OCI-LY7 (cell line): Measurements from ENCODE around the gene AGMAT. TPM values are rescaled to one million over a fixed set of nuclear protein-coding genes. Genes with fewer than 3 reads are reported as not detected.

Experiments
- BruUV-seq: library from RNA; stranded (reverse); fragments of 400-500 nt; replicated peaks from 2 replicates; lab custom pipeline; 2021; lab: Mats Ljungman, UMichigan
- CTCF ChIA-PET: fragments of 300-600 bp; sonication (Branson Sonifier 250); formaldehyde crosslinking; loops from one replicate; lab custom pipeline; 2022; ENCODE audit warnings: antibody characterized with exemption; ENCODE audit not compliant: unreplicated experiment; lab: Charles Lee
- POLR2A ChIA-PET: fragments of 300-600 bp; sonication (Branson Sonifier 250); formaldehyde crosslinking; loops from one replicate; lab custom pipeline; 2022; ENCODE audit warnings: antibody characterized with exemption; lab: Charles Lee
- DNase-seq: peaks from one replicate; pipeline ENCODE4 v3.0.0-alpha.2; 2015; ENCODE audit warnings: low spot score
- H2AFZ ChIP-seq: fragments of 200-600 bp; sonication (generic), shearing (Covaris generic); 2 replicates; pipeline ENCODE4 v1.6.1; 2014; ENCODE audit warnings: mild to moderate bottlenecking, antibody characterized with exemption, low read length, moderate library complexity
- H3K27ac ChIP-seq: fragments of 200-600 bp; sonication (generic); 2 replicates; pipeline ENCODE4 v1.5.1; 2014; ENCODE audit warnings: mixed run types, low read depth, mild to moderate bottlenecking, moderate library complexity, low read length, inconsistent platforms; ENCODE audit not compliant: poor library complexity, severe bottlenecking
- H3K36me3 ChIP-seq: fragments of 200-600 bp; sonication (generic); 2 replicates; pipeline ENCODE4 v1.6.1; 2014; ENCODE audit warnings: mild to moderate bottlenecking, antibody characterized with exemption, low read length, moderate library complexity, mixed read lengths; ENCODE audit not compliant: insufficient read depth
- H3K4me1 ChIP-seq: fragments of 200-600 bp; sonication (generic); 2 replicates; pipeline ENCODE4 v1.5.1; 2014; ENCODE audit warnings: mild to moderate bottlenecking, low read length; ENCODE audit not compliant: insufficient read depth, poor library complexity, severe bottlenecking
- H3K4me2 ChIP-seq: fragments of 200-600 bp; sonication (generic); 2 replicates; pipeline ENCODE4 v1.6.1; 2014; ENCODE audit warnings: mild to moderate bottlenecking, low read length
- H3K4me3 ChIP-seq: fragments of 200-600 bp; sonication (generic); 2 replicates; pipeline ENCODE4 v1.5.1; 2014; ENCODE audit warnings: mild to moderate bottlenecking, low read depth, low read length; ENCODE audit not compliant: poor library complexity, severe bottlenecking
- H3K79me2 ChIP-seq: fragments of 200-600 bp; sonication (generic); 2 replicates; pipeline ENCODE4 v1.6.1; 2016; ENCODE audit warnings: low read depth, mild to moderate bottlenecking, low read length, moderate library complexity, mixed read lengths; ENCODE audit not compliant: insufficient read depth
- H3K9me2 ChIP-seq: fragments of 200-600 bp; sonication (generic); 2 replicates; pipeline ENCODE4 v1.6.1; 2016; ENCODE audit warnings: mild to moderate bottlenecking, low read length, mixed read lengths; ENCODE audit not compliant: insufficient read depth
- H3K9me3 ChIP-seq: fragments of 200-600 bp; sonication (generic); 2 replicates; pipeline ENCODE4 v1.6.1; 2014; ENCODE audit warnings: mild to moderate bottlenecking, mixed run types, low read length, mixed read lengths
- H4K20me1 ChIP-seq: fragments of 200-600 bp; sonication (generic); 2 replicates; pipeline ENCODE4 v1.6.1; 2014; ENCODE audit warnings: mild to moderate bottlenecking, antibody characterized with exemption, low read length, moderate library complexity, mixed read lengths; ENCODE audit not compliant: insufficient read depth
- EZH2phosphoT487 ChIP-seq: fragments of 200-600 bp; sonication (generic); IDR thresholded peaks from 2 replicates; pipeline ENCODE4 v1.6.1; 2018; ENCODE audit warnings: low read depth, borderline replicate concordance, mild to moderate bottlenecking, mixed run types, antibody characterized with exemption, low read length, moderate library complexity, mixed read lengths
- intact Hi-C: fragments of 100-400 bp; cut with micrococcal nuclease; formaldehyde crosslinking; loops from one replicate; pipeline ENCODE4 v1.10.0; 2022; ENCODE audit not compliant: unreplicated experiment
- total RNA-seq, 2 experiments: library from RNA; depleted of rRNA in 1 of 2; stranded (reverse); fragments of >200 nt in 1 of 2; shearing (Covaris generic) in 1 of 2; gene quantifications; 2 replicates each; pipeline ENCODE4 v1.2.3, GENCODE V29; 2014 to 2022
- TF ChIP-seq, protein P1 (sequence below): fragments of 200-600 bp; sonication (generic); conservative IDR thresholded peaks from 2 replicates; pipeline ENCODE4 v1.5.1; 2014; ENCODE audit warnings: mild to moderate bottlenecking, antibody characterized with exemption, low read length, moderate library complexity, mixed read lengths

The AGMAT gene
- total RNA-seq, 2 experiments from 2014 or later = 0.29 to 0.54 TPM

DNA sequence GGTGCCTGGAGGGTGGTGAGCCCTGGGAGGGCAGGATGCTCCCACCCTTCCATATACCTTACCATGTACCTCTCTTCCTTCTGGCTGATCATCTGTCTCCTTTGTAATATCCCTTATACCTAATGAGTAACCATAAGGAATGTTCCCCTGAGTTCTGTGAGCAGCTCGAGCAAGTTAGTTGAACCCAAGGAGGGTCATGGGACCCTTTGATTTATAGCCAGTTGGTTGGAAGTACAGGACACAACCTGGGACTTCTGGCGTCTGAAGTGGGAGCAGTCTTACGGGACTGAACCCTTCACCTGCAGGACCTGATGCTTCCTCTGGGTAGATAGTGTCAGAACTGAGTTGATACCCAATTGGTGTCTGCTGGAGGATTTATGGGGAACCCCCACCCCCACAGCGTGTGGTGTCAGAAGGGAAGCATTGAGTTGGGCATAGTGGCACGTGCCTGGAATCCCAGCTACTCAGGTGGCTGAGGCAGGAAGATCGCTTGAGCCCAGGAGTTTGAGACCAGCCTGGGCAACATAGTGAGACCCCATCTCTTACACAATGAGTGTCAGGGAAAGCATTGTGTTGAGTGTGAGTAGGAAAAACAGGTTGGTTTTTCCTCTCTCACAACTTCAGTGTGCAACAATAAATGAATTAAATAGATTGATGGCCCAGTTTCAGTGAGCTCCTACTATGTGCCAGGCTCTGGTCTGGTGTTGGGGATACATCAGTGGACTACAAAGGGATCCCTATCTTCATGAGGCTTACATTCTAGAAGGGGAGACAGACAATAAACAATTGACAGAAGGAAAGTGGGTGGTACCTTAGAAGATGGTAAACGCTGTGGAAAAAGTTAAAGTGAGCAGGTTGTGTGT lies 42.2 kb downstream of the AGMAT start:
- Histone ChIP-seq H3K4me2 (no peak overlapping the region), H3K9me3 (no peaks in the 10 kb centered on the region), H4K20me1 (no peaks in the 10 kb centered on the region), H3K36me3 (peaks cover 71% of the 10 kb centered on the region), H3K27ac (no peak overlapping the region), H2AFZ (no peak overlapping the region), H3K4me1 (no peaks in the 10 kb centered on the region), H3K9me2 (no peaks in the 10 kb centered on the region), H3K4me3 (no peak overlapping the region), H3K79me2 (no peaks in the 10 kb centered on the region)
- DNase-seq = no peak
- intact Hi-C loops = no loop called here
- POLR2A ChIA-PET = no interaction called here
- no peak for TF ChIP-seq EZH2phosphoT487
- TF ChIP-seq, protein P1, sequence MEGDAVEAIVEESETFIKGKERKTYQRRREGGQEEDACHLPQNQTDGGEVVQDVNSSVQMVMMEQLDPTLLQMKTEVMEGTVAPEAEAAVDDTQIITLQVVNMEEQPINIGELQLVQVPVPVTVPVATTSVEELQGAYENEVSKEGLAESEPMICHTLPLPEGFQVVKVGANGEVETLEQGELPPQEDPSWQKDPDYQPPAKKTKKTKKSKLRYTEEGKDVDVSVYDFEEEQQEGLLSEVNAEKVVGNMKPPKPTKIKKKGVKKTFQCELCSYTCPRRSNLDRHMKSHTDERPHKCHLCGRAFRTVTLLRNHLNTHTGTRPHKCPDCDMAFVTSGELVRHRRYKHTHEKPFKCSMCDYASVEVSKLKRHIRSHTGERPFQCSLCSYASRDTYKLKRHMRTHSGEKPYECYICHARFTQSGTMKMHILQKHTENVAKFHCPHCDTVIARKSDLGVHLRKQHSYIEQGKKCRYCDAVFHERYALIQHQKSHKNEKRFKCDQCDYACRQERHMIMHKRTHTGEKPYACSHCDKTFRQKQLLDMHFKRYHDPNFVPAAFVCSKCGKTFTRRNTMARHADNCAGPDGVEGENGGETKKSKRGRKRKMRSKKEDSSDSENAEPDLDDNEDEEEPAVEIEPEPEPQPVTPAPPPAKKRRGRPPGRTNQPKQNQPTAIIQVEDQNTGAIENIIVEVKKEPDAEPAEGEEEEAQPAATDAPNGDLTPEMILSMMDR = no peak
- CTCF ChIA-PET = no interaction called here
- BruUV-seq = no TSS peak

DNA sequence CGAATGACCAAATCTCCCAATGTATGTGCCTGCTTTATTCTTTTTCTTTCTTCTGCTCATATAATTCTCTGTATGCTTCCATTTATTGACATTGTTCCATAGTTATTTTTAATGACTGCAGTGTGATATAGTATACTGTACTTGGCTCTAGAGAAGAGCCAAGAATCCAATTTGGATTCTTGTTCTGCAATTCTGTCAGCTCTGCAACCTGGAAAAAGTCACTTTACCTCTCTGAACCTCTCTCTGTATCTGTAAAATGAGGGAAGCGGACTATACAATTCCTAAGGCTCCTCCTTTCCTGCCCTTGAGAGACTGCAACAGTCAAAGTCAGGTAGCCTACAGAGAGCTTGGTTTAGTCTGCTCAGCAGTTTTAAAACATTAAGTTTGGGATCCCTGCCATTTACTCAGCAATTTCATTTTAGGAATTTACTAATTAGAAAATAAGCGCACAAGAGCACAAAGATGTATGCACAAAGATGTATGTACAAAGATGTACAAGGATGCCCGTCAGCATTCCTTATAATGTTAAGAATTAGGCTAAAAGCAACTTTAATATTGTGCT lies 43.5 kb downstream of the AGMAT start:
- ChIA-PET CTCF (no interaction called here), POLR2A (interaction anchor here (0.6 kb wide), 1 partner anchor 15 kb away, joined by 3 read pairs; no protein-coding TSS in a partner anchor)
- no peak overlapping the region for H3K27ac ChIP-seq
- no peaks in the 10 kb centered on the region for H4K20me1 ChIP-seq
- H3K4me1 ChIP-seq = no peaks in the 10 kb centered on the region
- TF ChIP-seq EZH2phosphoT487 = no peak
- TF ChIP-seq, protein P1 = no peak
- no peak overlapping the region for H3K4me3 ChIP-seq
- intact Hi-C loops = no loop called here
- BruUV-seq = no TSS peak
- no peak for DNase-seq
- no peaks in the 10 kb centered on the region for H3K79me2 ChIP-seq
- H3K9me2 ChIP-seq = no peaks in the 10 kb centered on the region
- H3K4me2 ChIP-seq = no peak overlapping the region
- H2AFZ ChIP-seq = no peak overlapping the region
- H3K36me3 ChIP-seq = peaks cover 71% of the 10 kb centered on the region
- no peaks in the 10 kb centered on the region for H3K9me3 ChIP-seq

DNA sequence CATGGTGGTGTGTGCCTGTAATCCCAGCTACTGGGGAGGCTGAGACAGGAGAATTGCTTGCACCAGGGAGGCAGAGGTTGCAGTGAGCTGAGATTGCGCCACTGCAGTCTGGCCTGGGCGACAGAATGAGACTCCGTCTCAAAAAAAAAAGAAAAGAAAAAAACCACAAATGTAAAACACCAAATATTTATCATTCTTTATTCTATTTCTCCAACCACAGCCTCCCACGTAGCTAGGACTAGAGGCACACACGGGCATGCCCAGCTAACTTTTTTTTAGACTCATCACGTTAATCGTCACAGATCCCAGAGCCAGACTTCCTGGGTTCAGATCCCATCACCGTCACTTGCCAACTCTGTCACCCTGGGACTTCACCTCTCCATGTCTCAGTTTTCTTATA lies 44.7 kb downstream of the AGMAT start:
- Histone ChIP-seq H3K9me2 (no peaks in the 10 kb centered on the region), H3K79me2 (no peaks in the 10 kb centered on the region), H3K36me3 (peaks cover 70% of the 10 kb centered on the region), H3K4me3 (no peak overlapping the region), H3K9me3 (no peaks in the 10 kb centered on the region), H3K4me2 (no peak overlapping the region), H3K4me1 (no peaks in the 10 kb centered on the region), H4K20me1 (no peaks in the 10 kb centered on the region), H2AFZ (no peak overlapping the region), H3K27ac (no peak overlapping the region)
- intact Hi-C loops = no loop called here
- no peak for DNase-seq
- TF ChIP-seq, protein P1 = no peak
- no peak for TF ChIP-seq EZH2phosphoT487
- no TSS peak for BruUV-seq
- ChIA-PET CTCF (no interaction called here), POLR2A (no interaction called here)
